Muscle layer of colon (tissue), 2 donors: ENCODE results near the gene MTAP.

ENCODE experiments used
- H3K27ac ChIP-seq: one replicate; pipeline ENCODE4 v1.7.0; 2013; ENCODE audit warnings: low read depth, mild to moderate bottlenecking, low read length, moderate library complexity
- H3K27me3 ChIP-seq, 2 donors: one replicate each; pipeline ENCODE4 v1.7.0; 2013; ENCODE audit warnings: low read length in 2 of 2, mild to moderate bottlenecking in 2 of 2; ENCODE audit not compliant: insufficient read depth in 2 of 2, control insufficient read depth in 1 of 2
- H3K36me3 ChIP-seq: one replicate; pipeline ENCODE4 v1.7.0; 2013; ENCODE audit warnings: mild to moderate bottlenecking, low read length; ENCODE audit not compliant: insufficient read depth
- H3K4me1 ChIP-seq: one replicate; pipeline ENCODE4 v1.7.0; 2013; ENCODE audit warnings: mild to moderate bottlenecking, low read length; ENCODE audit not compliant: insufficient read depth
- H3K4me3 ChIP-seq, 2 donors: one replicate each; pipeline ENCODE4 v1.7.0; 2013; ENCODE audit warnings: low read length in 2 of 2, low read depth in 1 of 2, mild to moderate bottlenecking in 1 of 2, moderate library complexity in 1 of 2
- H3K9ac ChIP-seq: one replicate; pipeline ENCODE4 v1.7.0; 2013; ENCODE audit warnings: low read length
- H3K9me3 ChIP-seq: one replicate; pipeline ENCODE4 v1.7.0; 2013; ENCODE audit warnings: mild to moderate bottlenecking, low read length
- donor health status: abdominal sarcoma.
- donor health status: Adenocarcinoma of cecum.

The MTAP gene

GRCh38 chr9:21889673-21890072, 87.2 kb downstream of the MTAP start:
- Histone ChIP-seq H3K27me3 (no peaks in the 10 kb centered on the region), H3K4me1 (no peaks in the 10 kb centered on the region), H3K9ac (no peak overlapping the region), H3K27ac (no peak overlapping the region), H3K4me3 (no peak overlapping the region), H3K9me3 (no peaks in the 10 kb centered on the region), H3K36me3 (peaks cover 8% of the 10 kb centered on the region)

DNA sequence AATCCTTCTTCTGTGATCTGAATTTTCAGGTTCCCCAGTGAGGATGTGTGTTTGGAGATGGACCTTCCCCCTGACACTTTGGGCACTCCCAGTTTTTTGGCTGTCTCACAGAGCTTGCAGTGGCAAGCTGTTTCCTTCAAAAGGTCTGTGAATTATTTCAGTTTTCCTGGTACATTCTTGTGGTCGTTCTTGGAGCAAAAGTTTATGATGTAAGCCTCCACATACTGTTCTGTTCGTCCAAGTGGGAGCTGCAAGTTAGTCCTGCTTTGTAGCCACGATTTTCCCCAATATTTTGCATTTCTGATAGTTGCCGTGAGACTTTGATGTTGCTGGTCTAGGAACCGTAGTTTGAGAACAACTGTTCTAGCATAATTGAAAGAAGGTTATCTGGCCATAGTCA, 88.3 kb downstream of the MTAP start:
- Histone ChIP-seq H3K4me3 (no peak overlapping the region), H3K27me3 (no peaks in the 10 kb centered on the region), H3K9me3 (no peaks in the 10 kb centered on the region), H3K36me3 (peaks cover 8% of the 10 kb centered on the region), H3K4me1 (no peaks in the 10 kb centered on the region), H3K27ac (no peak overlapping the region), H3K9ac (no peak overlapping the region)

- no peak overlapping the region for H3K4me3 ChIP-seq
- no peak overlapping the region for H3K27ac ChIP-seq
- peaks cover 4% of the 10 kb centered on the region for H3K9me3 ChIP-seq
- H3K4me1 ChIP-seq: no peaks in the 10 kb centered on the region
- H3K36me3 ChIP-seq: no peaks in the 10 kb centered on the region
- H3K27me3 ChIP-seq: no peaks in the 10 kb centered on the region
- H3K9ac ChIP-seq: no peak overlapping the region
Observed at GRCh38 chr9:21901546-21901945, 99.1 kb downstream of the MTAP start.

GRCh38 chr9:21902136-21902535, 99.7 kb downstream of the MTAP start:
- Histone ChIP-seq H3K4me3 (no peak overlapping the region), H3K27me3 (no peaks in the 10 kb centered on the region), H3K27ac (no peak overlapping the region), H3K4me1 (no peaks in the 10 kb centered on the region), H3K36me3 (no peaks in the 10 kb centered on the region), H3K9me3 (peaks cover 4% of the 10 kb centered on the region), H3K9ac (no peak overlapping the region)

DNA sequence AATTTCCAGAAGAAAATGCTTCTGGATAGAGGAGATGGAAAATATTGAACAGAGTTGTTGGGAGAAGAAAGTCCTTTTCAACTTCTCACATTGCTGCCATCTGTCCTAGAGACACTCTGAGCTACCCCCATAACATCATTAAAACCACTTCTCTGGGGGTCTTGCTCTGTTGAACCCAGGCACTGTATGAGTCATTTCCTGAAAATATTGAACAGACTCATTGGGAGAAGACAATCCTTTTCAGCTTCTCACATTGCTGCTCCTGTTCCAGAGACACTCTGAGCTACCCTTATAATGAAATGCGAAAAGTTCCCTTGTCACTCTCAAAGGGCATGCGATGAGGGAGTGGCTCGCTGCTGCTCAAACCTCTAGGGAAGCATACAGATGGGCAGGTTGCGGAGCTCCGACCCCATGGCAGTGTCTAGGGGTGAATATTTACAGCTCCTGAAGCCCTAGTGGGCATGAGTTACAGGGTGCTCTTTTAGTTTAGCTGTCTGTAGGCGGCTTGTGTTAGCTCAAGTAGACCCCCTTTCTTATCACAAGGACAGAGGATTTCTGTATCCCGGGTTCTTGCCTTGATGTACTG, 101.0 kb downstream of the MTAP start:
- H3K27ac ChIP-seq: no peak overlapping the region
- peaks cover 5% of the 10 kb centered on the region for H3K9me3 ChIP-seq
- no peak overlapping the region for H3K4me3 ChIP-seq
- no peaks in the 10 kb centered on the region for H3K27me3 ChIP-seq
- H3K36me3 ChIP-seq: no peaks in the 10 kb centered on the region
- H3K4me1 ChIP-seq: no peaks in the 10 kb centered on the region
- H3K9ac ChIP-seq: no peak overlapping the region

- Histone ChIP-seq H3K36me3 (no peaks in the 10 kb centered on the region), H3K9me3 (peaks cover 14% of the 10 kb centered on the region), H3K27ac (no peak overlapping the region), H3K4me1 (no peaks in the 10 kb centered on the region), H3K27me3 (no peaks in the 10 kb centered on the region), H3K9ac (no peak overlapping the region), H3K4me3 (no peak overlapping the region)
Observed at GRCh38 chr9:21904371-21904770, 101.9 kb downstream of the MTAP start.

GRCh38 chr9:21904776-21905175, 102.3 kb downstream of the MTAP start:
- Histone ChIP-seq H3K9me3 (peaks cover 16% of the 10 kb centered on the region), H3K4me3 (no peak overlapping the region), H3K27ac (no peak overlapping the region), H3K36me3 (no peaks in the 10 kb centered on the region), H3K4me1 (no peaks in the 10 kb centered on the region), H3K9ac (no peak overlapping the region), H3K27me3 (no peaks in the 10 kb centered on the region)

DNA sequence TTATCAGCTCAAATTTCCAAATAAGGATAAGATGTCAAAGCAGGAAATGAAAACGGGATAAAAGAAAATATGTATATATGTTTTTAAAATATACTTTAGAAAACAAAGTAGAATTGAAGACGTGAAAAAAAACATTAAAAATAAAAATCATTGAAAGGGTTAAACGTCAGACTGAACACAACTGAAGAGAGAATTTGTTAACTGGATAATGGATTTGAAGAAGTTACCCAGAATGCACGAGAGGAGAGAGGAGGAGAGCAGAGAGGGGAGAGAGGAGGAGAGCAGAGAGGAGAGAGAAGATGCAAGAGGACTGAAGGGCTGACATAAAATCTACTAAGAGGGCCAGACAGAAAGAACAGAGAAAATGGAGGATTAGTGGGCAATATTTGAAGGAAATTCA, 103.8 kb downstream of the MTAP start:
- Histone ChIP-seq H3K9ac (no peak overlapping the region), H3K4me3 (no peak overlapping the region), H3K36me3 (no peaks in the 10 kb centered on the region), H3K9me3 (peaks cover 16% of the 10 kb centered on the region), H3K4me1 (no peaks in the 10 kb centered on the region), H3K27me3 (no peaks in the 10 kb centered on the region), H3K27ac (no peak overlapping the region)

DNA sequence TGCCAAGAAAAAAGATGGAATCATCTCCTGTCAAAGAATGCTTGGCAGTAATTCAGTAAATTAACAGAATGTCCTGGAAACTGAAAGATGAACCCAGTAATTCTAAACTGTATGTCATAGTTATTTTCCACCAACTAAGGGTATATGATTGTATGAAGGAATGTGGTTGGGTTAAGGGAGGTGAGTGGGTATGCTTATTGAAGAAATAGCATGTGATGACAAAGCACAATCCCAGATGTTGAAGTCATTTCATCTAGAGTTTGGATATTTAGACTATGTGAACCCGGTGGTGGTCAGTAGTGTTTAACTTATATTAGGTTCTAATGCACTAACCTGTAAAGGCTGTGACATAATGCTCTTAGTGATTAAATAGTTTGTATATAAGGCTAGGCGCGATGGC, 104.4 kb downstream of the MTAP start:
- no peaks in the 10 kb centered on the region for H3K27me3 ChIP-seq
- peaks cover 16% of the 10 kb centered on the region for H3K9me3 ChIP-seq
- H3K36me3 ChIP-seq: no peaks in the 10 kb centered on the region
- H3K27ac ChIP-seq: no peak overlapping the region
- H3K4me3 ChIP-seq: no peak overlapping the region
- no peak overlapping the region for H3K9ac ChIP-seq
- no peaks in the 10 kb centered on the region for H3K4me1 ChIP-seq

DNA sequence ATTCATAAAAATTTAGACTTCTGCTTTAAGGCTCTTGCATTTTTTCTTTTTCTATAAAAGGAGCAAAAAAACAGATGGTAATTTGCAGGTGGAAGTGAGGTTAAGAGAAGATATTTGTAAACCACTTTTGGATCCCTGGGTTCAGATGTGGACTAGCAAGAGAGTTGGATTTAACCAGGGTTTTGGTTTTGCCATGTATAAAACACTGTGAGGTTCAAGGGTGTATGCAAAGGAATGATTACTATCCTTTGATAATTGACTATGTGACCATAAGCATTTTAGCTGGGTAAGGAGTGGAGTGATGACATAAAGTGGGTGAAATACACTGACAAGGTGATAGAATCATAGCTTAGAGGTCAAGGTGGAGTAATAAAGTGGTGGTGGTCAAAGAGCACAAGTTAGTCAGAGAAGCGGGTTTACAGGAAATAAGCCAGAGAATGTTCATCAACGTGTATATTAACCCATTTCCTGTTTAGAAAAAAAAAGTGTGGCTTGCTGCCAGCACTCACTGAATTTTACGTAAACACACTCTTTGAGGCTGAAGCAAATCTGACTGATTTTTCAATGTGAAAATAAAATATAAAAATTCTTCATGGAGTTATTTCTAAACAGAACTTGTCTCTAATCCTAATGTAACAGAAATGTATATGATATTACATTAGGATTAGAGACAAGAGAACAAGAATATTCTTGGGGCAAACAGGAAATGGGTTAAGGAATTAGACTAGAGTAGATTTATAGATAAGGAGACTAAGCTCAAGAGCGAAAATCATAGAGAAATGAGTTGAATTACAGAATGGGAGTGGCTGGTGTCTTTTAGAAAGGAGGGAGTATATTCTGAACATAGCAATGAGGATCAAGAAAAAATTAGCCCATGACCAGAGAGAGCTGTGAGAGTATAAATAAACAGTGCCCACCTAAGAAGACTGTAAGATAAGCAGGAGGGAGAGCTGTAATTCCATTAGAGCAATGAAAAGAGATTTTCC, 117.2 kb downstream of the MTAP start:
- no peaks in the 10 kb centered on the region for H3K36me3 ChIP-seq
- no peaks in the 10 kb centered on the region for H3K27me3 ChIP-seq
- no peak overlapping the region for H3K9ac ChIP-seq
- no peaks in the 10 kb centered on the region for H3K4me1 ChIP-seq
- H3K4me3 ChIP-seq: no peak overlapping the region
- no peaks in the 10 kb centered on the region for H3K9me3 ChIP-seq
- H3K27ac ChIP-seq: no peak overlapping the region

GRCh38 chr9:21923694-21924093, 121.3 kb downstream of the MTAP start:
- H3K27me3 ChIP-seq: no peaks in the 10 kb centered on the region

More at GRCh38 chr9:21923694-21924093, 121.3 kb downstream of the MTAP start:
- no peaks in the 10 kb centered on the region for H3K4me1 ChIP-seq
- no peak overlapping the region for H3K27ac ChIP-seq
- no peak overlapping the region for H3K4me3 ChIP-seq
- no peak overlapping the region for H3K9ac ChIP-seq
- H3K9me3 ChIP-seq: no peaks in the 10 kb centered on the region
- H3K36me3 ChIP-seq: no peaks in the 10 kb centered on the region
